Activated T-helper 1 cell treated with anti-CD3 and anti-CD28 coated beads, Interleukin-12 subunit alpha, Interleukin-12 subunit beta, Interleukin-2, Interleukin-4 antibody, amounts not matched to agents 30 ng/mL and 10 ng/mL and 1 ng/mL, durations not matched to agents 14 hours and 24 hours and 36 hours (primary cell): ENCODE results near the gene TRAF1. TPM values are rescaled to one million over a fixed set of nuclear protein-coding genes. Genes with fewer than 3 reads are reported as not detected.

Experiments
- DNase-seq: peaks from one replicate; pipeline ENCODE4 v3.0.0; 2021; ENCODE audit warnings: low spot score
- H3K27ac Mint-ChIP-seq: one replicate; pipeline ENCODE4 v1.8.0; 2021; ENCODE audit warnings: mild to moderate bottlenecking, mixed read lengths
- H3K27me3 Mint-ChIP-seq: one replicate; pipeline ENCODE4 v1.8.0; 2022; ENCODE audit warnings: mild to moderate bottlenecking, moderate library complexity, mixed read lengths; ENCODE audit not compliant: insufficient read depth
- H3K36me3 Mint-ChIP-seq: one replicate; pipeline ENCODE4 v1.8.0; 2021; ENCODE audit warnings: low read depth, mixed read lengths
- H3K4me1 Mint-ChIP-seq: one replicate; pipeline ENCODE4 v1.8.0; 2021; ENCODE audit warnings: low read depth, mixed read lengths
- H3K4me3 Mint-ChIP-seq: one replicate; pipeline ENCODE4 v1.8.0; 2021; ENCODE audit warnings: mild to moderate bottlenecking, moderate library complexity, mixed read lengths
- H3K9me3 Mint-ChIP-seq: one replicate; pipeline ENCODE4 v1.8.0; 2021; ENCODE audit warnings: mixed read lengths
- intact Hi-C: fragments of 100-400 bp; cut with micrococcal nuclease; formaldehyde crosslinking; loops from one replicate; pipeline ENCODE4 v1.15.1; 2024
- total RNA-seq: library from RNA; stranded (reverse); gene quantifications from 2 replicates; pipeline ENCODE4 v1.2.3, GENCODE V29; 2022

TRAF1 gene
- total RNA-seq, 1 donor from 2014 or later: 136 TPM

DNA sequence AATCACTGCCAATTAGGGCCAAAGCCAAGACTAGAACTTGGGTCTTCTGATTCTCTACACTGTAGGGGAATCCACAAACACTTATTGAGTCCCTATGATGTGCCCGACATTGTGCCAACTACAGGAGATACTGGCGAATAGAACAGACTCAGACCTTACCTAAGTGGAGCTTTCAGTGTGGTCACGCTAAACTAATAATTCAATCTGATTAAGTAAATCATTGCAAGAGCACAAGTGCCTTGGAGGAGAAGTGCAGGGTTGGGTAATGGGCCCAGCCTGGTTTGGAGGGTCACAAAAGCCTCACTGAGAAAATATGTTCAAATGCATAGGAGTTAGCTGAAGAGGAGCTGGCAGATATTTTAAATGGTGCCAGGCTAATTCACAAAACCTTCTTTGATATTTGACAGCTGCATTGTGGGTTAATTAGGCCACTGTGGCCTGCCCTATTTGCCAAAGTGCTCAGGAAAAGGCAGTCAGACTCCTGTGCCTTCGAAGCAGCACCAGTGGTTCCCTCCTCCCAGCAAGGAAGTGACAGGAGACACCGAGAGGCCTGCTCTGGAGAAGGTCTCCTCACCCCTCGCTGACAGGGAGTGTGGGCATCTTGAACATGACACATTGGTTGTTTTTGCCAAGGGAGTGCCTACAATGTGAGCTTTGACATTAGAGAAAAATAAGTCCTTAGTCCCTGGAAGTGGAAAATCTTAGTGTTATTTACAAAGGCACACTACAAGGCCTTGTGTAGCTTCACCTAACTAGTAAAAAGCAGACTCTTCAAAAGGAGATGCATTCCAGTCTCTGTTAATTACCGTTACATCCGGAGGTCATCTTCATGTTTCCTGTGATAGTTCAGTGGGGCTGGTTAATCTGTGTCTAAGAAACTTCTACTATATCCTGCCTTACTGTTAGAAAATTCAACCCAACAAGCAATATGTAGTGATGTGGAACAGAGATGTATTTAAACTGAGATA, 24.1 kb upstream of the TRAF1 start:
- no peaks in the 10 kb centered on the region for H3K36me3 Mint-ChIP-seq
- no peaks in the 10 kb centered on the region for H3K27me3 Mint-ChIP-seq
- no peak overlapping the region for H3K4me3 Mint-ChIP-seq
- peaks cover 8% of the 10 kb centered on the region for H3K4me1 Mint-ChIP-seq
- no peaks in the 10 kb centered on the region for H3K9me3 Mint-ChIP-seq
- no peak overlapping the region for H3K27ac Mint-ChIP-seq
- intact Hi-C loops: no loop called here
- no peak for DNase-seq

DNA sequence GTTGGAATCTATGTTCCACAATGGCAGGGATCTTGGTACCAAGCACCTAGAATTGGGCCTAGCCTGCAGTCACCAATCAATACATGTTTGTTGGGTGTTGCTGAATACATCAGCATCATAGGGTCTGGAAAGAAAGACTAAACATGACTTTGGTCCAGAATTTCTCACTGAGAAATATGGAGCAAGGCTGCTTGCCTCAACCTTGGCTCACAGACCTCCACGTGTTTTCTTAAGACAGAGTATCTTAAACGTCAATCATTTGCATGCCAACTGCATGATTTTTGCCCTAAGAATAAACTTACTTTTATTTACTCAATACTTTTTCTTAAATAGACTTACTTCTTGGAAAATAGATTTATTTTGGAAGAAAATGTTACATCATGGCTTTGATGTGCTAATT, 22.7 kb upstream of the TRAF1 start:
- Mint-ChIP-seq H3K27me3 (no peaks in the 10 kb centered on the region), H3K4me1 (peaks cover 8% of the 10 kb centered on the region), H3K36me3 (no peaks in the 10 kb centered on the region), H3K4me3 (no peak overlapping the region), H3K27ac (no peak overlapping the region), H3K9me3 (no peaks in the 10 kb centered on the region)
- intact Hi-C loops: no loop called here
- DNase-seq: no peak

DNA sequence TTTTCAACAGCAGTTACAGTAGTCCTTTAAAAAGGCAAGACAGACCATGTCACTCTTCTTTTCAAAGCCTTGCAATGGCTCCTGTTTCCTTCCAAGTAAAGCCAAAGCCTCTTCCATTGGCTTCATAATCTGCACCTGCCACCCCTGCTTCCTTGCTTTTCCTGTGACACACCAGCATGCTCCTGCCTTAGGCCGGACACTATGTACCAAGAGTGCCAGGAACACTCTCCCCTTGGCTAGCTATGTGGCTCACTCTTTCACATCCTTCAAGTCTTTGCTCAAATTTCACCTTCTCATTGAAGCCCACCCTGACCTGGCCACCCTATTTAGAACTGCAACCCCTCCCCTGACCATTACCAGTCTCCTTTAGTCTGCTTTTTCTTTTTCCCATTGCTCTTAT, 22.2 kb upstream of the TRAF1 start:
- H3K27me3 Mint-ChIP-seq: no peaks in the 10 kb centered on the region

DNA sequence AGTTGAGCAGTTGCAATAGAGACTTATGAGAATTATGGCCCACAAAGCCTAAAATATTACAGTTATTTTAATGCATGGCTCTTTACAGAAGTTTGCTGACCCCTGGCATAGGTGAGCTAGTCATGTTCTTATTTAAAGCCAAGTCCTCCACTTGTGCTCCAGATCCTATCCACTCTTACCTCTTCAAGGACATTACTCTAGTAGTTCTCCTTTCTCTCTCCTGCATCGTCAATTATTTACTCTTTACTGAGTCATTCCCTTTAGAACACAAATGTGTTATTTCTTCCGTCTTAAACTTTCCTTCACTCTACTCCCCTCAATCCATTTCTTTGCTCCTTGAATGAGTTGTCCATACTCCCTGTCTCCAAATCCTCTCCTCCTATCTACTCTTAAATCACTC, 20.6 kb upstream of the TRAF1 start:
- H3K4me1 Mint-ChIP-seq: peaks cover 8% of the 10 kb centered on the region
- H3K4me3 Mint-ChIP-seq: no peak overlapping the region
- H3K9me3 Mint-ChIP-seq: no peaks in the 10 kb centered on the region
- no peak for DNase-seq
- intact Hi-C loops: no loop called here
- H3K27ac Mint-ChIP-seq: no peak overlapping the region
- H3K36me3 Mint-ChIP-seq: no peaks in the 10 kb centered on the region
- H3K27me3 Mint-ChIP-seq: no peaks in the 10 kb centered on the region

More for the DNA sequence above, 22.2 kb upstream of the TRAF1 start:
- Mint-ChIP-seq H3K4me1 (peaks cover 8% of the 10 kb centered on the region), H3K27ac (no peak overlapping the region), H3K36me3 (no peaks in the 10 kb centered on the region), H3K9me3 (no peaks in the 10 kb centered on the region), H3K4me3 (no peak overlapping the region)
- intact Hi-C loops: no loop called here
- no peak for DNase-seq

DNA sequence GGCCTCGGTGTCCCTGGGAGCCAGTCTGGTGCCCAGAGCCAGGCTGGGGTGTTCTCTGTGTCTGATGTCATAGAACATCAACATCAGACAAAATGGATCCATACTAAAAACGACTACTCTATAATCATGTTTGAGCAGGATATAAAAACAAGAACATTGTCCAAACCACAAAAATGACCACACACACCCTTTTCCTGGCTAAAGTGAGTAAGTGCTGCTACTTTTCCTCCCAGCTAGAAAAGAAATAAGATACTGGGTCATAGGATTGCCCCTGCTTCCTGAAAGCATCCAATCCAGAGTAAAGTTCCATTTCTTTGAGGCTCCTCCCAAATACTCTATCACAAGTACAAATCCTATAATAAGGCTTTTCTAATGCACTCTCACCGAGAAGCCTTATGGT, 19.7 kb upstream of the TRAF1 start:
- Mint-ChIP-seq H3K27me3 (no peaks in the 10 kb centered on the region), H3K4me3 (no peak overlapping the region)

DNA sequence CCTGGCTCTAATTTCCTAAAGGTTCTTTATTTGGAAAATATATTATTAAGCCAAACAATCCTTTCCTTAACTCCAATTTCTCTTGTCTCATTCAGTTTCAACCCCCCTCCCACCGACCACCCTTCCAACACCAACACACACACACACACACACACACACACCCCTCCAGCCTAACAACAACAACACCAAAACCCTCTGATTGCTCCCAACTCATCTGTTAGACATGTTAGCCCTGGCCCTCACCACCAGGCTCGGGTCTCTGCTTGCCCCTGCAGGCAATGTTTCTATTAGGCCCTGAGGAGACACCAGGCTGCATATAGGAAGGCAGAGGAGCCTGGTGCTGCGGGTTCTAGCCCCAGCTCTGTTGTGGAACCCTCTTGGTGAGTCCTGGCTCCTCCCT, 18.4 kb upstream of the TRAF1 start:
- DNase-seq: no peak
- Mint-ChIP-seq H3K9me3 (no peaks in the 10 kb centered on the region), H3K4me3 (no peak overlapping the region), H3K36me3 (no peaks in the 10 kb centered on the region), H3K27ac (no peak overlapping the region), H3K27me3 (peaks cover 2% of the 10 kb centered on the region), H3K4me1 (peaks cover 8% of the 10 kb centered on the region)
- intact Hi-C loops: no loop called here

More for the DNA sequence above, 19.7 kb upstream of the TRAF1 start:
- no peak overlapping the region for H3K27ac Mint-ChIP-seq
- H3K4me1 Mint-ChIP-seq: peaks cover 8% of the 10 kb centered on the region
- no peak for DNase-seq
- H3K36me3 Mint-ChIP-seq: no peaks in the 10 kb centered on the region
- no peaks in the 10 kb centered on the region for H3K9me3 Mint-ChIP-seq
- intact Hi-C loops: no loop called here

DNA sequence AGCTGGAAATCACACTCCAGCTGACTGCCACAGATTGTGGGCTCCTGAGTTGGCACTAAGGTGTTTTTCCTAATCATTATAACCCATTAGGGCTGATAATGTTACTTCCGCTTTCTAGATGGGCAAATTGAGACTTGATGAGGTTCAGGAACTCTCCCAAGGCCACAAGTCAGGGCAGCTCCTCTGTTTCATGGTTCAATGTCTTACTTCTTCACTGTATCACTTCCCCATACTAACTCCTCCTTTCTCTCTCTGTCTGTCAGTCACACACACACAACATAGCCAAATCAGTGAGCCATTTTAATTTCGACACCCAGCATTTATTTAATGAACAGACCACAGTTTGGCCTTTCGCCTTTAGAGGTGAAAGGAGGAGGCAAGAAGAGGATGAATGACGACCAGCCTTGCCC, 17.8 kb upstream of the TRAF1 start:
- Mint-ChIP-seq H3K36me3 (no peaks in the 10 kb centered on the region), H3K27ac (no peak overlapping the region), H3K27me3 (peaks cover 3% of the 10 kb centered on the region), H3K4me1 (peaks cover 8% of the 10 kb centered on the region), H3K4me3 (no peak overlapping the region), H3K9me3 (no peaks in the 10 kb centered on the region)
- intact Hi-C loops: no loop called here
- no peak for DNase-seq

DNA sequence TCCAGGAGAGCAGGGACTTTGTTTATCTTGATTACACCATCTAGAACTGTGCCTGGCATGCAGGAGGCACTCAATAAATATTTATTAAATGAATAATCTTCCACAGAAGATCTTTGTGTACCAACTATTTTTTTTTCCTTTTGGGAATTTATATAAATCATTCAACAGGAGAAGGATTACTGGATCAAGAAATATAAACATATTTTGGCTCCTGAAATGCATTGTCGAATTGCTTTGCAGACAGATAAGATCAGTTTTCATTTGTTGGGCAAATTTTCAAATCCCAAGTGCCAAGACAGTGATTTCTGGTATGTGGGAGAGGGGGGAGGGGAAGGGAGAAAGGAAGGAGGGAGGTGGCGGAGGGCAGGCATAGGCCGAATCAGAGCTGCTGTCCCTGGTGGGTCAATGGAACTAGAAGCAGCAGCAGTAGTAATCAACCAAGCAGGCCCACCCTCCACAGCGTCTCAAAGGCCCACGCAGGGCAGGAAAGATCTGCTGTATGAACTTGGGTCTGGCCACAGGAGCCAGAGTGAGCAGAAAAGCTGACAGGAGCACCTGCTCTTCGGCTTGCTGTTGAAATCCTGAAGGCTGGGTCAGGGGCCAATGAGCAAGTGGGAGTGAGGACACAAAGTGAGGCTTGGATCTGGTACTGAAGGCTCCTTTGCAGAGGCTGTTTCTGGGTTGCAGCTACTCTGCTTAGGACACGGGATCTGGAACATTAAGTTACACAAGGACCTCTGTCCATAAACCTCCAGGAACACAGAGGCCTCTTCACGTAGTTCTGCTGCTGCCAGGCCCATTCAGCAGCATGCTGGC, 15.8 kb upstream of the TRAF1 start:
- peaks cover 8% of the 10 kb centered on the region for H3K4me1 Mint-ChIP-seq
- intact Hi-C loops: no loop called here
- no peak overlapping the region for H3K27ac Mint-ChIP-seq
- no peak for DNase-seq
- no peak overlapping the region for H3K4me3 Mint-ChIP-seq
- peaks cover 3% of the 10 kb centered on the region for H3K27me3 Mint-ChIP-seq
- H3K9me3 Mint-ChIP-seq: no peaks in the 10 kb centered on the region
- no peaks in the 10 kb centered on the region for H3K36me3 Mint-ChIP-seq

DNA sequence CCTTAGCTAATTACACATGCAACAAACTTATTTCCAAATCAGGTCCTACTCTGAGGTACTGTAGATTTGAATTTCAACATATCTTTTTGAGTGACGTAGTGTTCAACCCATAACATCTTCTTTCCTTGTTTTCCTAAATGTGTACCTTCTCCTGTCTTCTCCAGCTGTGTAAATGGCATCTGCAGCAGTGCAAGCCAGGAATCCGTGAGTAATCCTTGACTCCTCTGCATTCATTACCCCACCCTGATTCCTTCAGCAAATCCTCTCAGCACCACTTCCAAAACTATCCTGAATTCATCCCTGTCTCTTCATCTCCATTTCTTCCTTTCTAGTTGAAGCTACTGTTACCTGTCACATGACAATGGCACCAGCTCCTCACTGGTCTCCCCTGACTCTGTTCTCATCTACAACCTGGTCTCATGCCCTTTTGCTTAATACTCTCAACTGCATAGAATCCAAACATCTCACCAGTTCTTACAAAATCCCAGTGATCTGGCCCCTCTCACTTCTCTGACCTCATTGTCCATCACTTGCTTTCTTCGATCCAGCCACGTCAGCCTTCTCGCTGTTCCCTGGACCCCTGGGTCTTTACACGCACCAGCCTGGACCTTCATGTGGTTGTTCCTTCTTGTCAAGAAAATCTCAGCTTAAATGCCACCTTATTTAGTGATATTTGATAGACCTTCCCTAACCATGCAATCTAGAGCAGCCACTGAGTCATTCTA, 14.6 kb upstream of the TRAF1 start:
- no peaks in the 10 kb centered on the region for H3K36me3 Mint-ChIP-seq
- peaks cover 3% of the 10 kb centered on the region for H3K27me3 Mint-ChIP-seq
- no peaks in the 10 kb centered on the region for H3K9me3 Mint-ChIP-seq
- intact Hi-C loops: no loop called here
- DNase-seq: no peak
- no peak overlapping the region for H3K4me3 Mint-ChIP-seq
- no peak overlapping the region for H3K27ac Mint-ChIP-seq
- peaks cover 16% of the 10 kb centered on the region for H3K4me1 Mint-ChIP-seq

DNA sequence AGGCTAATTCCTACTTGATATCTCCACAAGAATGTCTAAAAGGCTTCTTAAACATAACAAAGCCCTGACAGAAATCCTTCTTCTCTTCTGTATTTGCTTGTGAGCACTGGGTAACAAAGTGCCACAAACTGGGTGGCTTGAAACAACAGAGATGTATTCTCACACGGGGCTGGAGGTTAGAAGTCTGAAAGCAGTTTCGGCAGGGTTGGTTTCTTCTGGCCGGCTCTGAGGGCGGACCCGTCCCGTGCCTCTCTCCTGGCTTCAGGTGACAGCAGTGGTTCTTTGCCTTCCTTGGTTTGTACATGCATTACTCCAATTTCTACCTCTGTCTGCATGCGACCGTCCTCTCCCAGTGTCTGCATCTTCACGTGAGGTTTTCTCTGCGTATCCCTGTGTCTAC, 14.0 kb upstream of the TRAF1 start:
- Mint-ChIP-seq H3K4me3 (no peak overlapping the region), H3K36me3 (no peaks in the 10 kb centered on the region), H3K4me1 (peaks cover 17% of the 10 kb centered on the region), H3K27ac (no peak overlapping the region), H3K9me3 (no peaks in the 10 kb centered on the region), H3K27me3 (peaks cover 3% of the 10 kb centered on the region)
- DNase-seq: no peak
- intact Hi-C loops: no loop called here

DNA sequence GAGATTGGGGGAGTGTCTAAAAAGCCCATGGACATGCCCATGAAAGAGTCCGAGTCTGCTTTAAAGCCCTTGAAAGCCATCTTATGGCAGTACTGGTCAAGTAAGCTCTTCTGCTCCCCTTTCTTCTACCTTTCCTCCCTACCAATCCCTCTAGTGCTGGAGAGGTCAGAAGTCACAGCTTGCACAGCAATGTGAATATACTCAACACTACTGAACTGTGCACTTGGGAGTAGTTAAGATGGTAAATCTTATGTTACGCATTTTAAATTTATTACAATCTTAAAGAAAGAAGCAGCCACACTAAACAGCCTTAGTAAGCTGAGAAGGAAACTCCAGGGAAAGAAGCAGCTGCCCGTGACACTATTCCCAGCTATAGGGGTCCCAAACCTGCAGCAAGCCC, 12.3 kb upstream of the TRAF1 start:
- no peaks in the 10 kb centered on the region for H3K36me3 Mint-ChIP-seq
- intact Hi-C loops: no loop called here

DNA sequence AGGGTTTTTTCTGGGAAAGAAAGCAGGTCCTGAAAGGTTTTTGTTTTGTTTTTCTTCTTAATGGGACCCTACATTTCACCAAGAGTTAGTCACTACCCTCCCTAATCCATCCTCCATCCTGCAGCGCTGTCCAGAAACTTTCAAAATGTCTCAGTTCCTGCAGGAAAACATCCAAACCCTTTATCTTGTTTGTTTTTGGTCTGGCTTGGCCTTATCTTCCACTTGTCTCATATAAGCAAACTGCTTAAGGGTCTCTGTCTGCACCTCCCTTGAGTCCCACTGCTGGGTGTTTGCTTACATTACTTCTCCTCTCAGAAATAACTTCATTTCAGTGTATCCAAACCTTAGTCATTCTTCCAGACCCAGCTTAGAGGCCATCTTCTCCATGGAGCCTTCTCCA, 11.0 kb upstream of the TRAF1 start:
- intact Hi-C loops: loop anchor here (2.0 kb wide), 1 partner anchor 69 kb away; no protein-coding TSS in a partner anchor
- Mint-ChIP-seq H3K27ac (no peak overlapping the region), H3K4me3 (no peak overlapping the region), H3K27me3 (peaks cover 3% of the 10 kb centered on the region), H3K4me1 (peaks cover 44% of the 10 kb centered on the region), H3K36me3 (no peaks in the 10 kb centered on the region), H3K9me3 (no peaks in the 10 kb centered on the region)
- DNase-seq: no peak

More for the DNA sequence above, 12.3 kb upstream of the TRAF1 start:
- Mint-ChIP-seq H3K9me3 (no peaks in the 10 kb centered on the region), H3K27me3 (peaks cover 3% of the 10 kb centered on the region), H3K4me1 (peaks cover 32% of the 10 kb centered on the region), H3K4me3 (no peak overlapping the region), H3K27ac (no peak overlapping the region)
- DNase-seq: no peak
